ENCODE results near the gene MARCO. TPM values are rescaled to one million over a fixed set of nuclear protein-coding genes. Genes with fewer than 3 reads are reported as not detected.

MARCO gene, protein sequence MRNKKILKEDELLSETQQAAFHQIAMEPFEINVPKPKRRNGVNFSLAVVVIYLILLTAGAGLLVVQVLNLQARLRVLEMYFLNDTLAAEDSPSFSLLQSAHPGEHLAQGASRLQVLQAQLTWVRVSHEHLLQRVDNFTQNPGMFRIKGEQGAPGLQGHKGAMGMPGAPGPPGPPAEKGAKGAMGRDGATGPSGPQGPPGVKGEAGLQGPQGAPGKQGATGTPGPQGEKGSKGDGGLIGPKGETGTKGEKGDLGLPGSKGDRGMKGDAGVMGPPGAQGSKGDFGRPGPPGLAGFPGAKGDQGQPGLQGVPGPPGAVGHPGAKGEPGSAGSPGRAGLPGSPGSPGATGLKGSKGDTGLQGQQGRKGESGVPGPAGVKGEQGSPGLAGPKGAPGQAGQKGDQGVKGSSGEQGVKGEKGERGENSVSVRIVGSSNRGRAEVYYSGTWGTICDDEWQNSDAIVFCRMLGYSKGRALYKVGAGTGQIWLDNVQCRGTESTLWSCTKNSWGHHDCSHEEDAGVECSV
- not detected in 2 replicates for polyA plus RNA-seq (2012; rRNA removed)
- not detected in 2 replicates for polyA plus RNA-seq (2012; cell fraction: cytosol; rRNA removed)
- not detected in 2 replicates for polyA plus RNA-seq (2012; cell fraction: nucleus; rRNA removed)

DNA sequence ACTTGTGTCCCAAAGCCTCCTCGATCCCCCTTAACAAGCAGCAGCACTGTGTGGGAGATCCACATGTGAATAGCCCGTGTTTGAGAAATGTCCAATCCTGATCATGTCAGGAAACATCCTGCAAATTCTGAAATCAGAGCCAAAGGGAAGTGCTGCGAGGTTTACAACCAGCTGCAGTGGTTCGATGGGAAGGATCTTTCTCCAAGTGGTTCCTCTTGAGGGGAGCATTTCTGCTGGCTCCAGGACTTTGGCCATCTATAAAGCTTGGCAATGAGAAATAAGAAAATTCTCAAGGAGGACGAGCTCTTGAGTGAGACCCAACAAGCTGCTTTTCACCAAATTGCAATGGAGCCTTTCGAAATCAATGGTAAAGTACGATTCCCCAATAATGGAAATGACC lies at the start of gene MARCO:
Gene MARCO (plus strand): TSS at position 164 of the 400 bp plus-strand sequence. CDS start 107 bp downstream, at position 271.
- ChIA-PET POLR2A (no interaction called here), CTCF (no interaction called here)
- no peaks in the 10 kb centered on the region for H3F3A ChIP-seq (replicated peaks; ENCODE audit: insufficient read depth)
- no peak within 1 kb of the TSS for H3K27ac ChIP-seq (ENCODE audit: low read depth in 2 of 2, low read length in 1 of 2)
- no peaks in the 10 kb centered on the region for H3K79me2 ChIP-seq (ENCODE audit: insufficient read depth)
- no peaks in the 10 kb centered on the region for H3K4me1 ChIP-seq (ENCODE audit: control insufficient read depth in 1 of 2, insufficient read depth in 2 of 2, low read depth in 1 of 2, low read length in 1 of 2)
- H4K20me1 ChIP-seq (ENCODE audit: insufficient read depth), result no peaks in the 10 kb centered on the region
- H3K4me3 ChIP-seq (ENCODE audit: low read depth in 2 of 2, low read length in 1 of 2), result no peak within 1 kb of the TSS
- 7% methylated on average over 7 of the region's 7 CpGs for WGBS (ENCODE audit: low lambda C conversion rate)
- H3K9me2 ChIP-seq, result no peaks in the 10 kb centered on the region
- H3K27me3 ChIP-seq (ENCODE audit: insufficient read depth), result no peaks in the 10 kb centered on the region; the same call in 1 of the 2 replicates
- H3K36me3 ChIP-seq (replicated peaks in 1 of 2; ENCODE audit: control insufficient read depth in 1 of 2, insufficient read depth in 2 of 2, low read length in 1 of 2), result no peaks in the 10 kb centered on the region
- TF ChIP-seq RXRA (IDR thresholded peaks at IDR 0.05; ENCODE audit: borderline replicate concordance, low read depth) (no peak), POLR2AphosphoS5 (IDR thresholded peaks at IDR 0.05; ENCODE audit: low read depth, low read length) (no peak), RCOR1 (IDR thresholded peaks at IDR 0.05; ENCODE audit: low read length) (no peak), SIN3A (IDR thresholded peaks at IDR 0.05; ENCODE audit: borderline replicate concordance, low read depth, low read length) (no peak), TEAD4 (IDR thresholded peaks at IDR 0.05; ENCODE audit: borderline replicate concordance, insufficient read depth) (no peak), NFIC (IDR thresholded peaks at IDR 0.05; ENCODE audit: borderline replicate concordance) (no peak), GATA2 (CRISPR knock-in tag; IDR thresholded peaks at IDR 0.05) (no peak), JUND (IDR thresholded peaks at IDR 0.05) (no peak), EP300 (IDR thresholded peaks at IDR 0.05; ENCODE audit: borderline replicate concordance in 1 of 2, low read depth in 1 of 2, low read length in 1 of 2) (no peak), EZH2phosphoT487 (IDR thresholded peaks at IDR 0.05; ENCODE audit: borderline replicate concordance, low read depth) (no peak)
- TF ChIP-seq, protein P1, sequence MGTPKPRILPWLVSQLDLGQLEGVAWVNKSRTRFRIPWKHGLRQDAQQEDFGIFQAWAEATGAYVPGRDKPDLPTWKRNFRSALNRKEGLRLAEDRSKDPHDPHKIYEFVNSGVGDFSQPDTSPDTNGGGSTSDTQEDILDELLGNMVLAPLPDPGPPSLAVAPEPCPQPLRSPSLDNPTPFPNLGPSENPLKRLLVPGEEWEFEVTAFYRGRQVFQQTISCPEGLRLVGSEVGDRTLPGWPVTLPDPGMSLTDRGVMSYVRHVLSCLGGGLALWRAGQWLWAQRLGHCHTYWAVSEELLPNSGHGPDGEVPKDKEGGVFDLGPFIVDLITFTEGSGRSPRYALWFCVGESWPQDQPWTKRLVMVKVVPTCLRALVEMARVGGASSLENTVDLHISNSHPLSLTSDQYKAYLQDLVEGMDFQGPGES (IDR thresholded peaks at IDR 0.05; ENCODE audit: low read depth, low read length), result no peak
- TF ChIP-seq, protein P2, sequence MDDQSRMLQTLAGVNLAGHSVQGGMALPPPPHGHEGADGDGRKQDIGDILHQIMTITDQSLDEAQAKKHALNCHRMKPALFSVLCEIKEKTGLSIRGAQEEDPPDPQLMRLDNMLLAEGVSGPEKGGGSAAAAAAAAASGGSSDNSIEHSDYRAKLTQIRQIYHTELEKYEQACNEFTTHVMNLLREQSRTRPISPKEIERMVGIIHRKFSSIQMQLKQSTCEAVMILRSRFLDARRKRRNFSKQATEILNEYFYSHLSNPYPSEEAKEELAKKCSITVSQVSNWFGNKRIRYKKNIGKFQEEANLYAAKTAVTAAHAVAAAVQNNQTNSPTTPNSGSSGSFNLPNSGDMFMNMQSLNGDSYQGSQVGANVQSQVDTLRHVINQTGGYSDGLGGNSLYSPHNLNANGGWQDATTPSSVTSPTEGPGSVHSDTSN (IDR thresholded peaks at IDR 0.05), result no peak
- TF ChIP-seq, protein P3, sequence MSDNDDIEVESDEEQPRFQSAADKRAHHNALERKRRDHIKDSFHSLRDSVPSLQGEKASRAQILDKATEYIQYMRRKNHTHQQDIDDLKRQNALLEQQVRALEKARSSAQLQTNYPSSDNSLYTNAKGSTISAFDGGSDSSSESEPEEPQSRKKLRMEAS (IDR thresholded peaks at IDR 0.05; ENCODE audit: low read depth), result no peak
- TF ChIP-seq, protein P4, sequence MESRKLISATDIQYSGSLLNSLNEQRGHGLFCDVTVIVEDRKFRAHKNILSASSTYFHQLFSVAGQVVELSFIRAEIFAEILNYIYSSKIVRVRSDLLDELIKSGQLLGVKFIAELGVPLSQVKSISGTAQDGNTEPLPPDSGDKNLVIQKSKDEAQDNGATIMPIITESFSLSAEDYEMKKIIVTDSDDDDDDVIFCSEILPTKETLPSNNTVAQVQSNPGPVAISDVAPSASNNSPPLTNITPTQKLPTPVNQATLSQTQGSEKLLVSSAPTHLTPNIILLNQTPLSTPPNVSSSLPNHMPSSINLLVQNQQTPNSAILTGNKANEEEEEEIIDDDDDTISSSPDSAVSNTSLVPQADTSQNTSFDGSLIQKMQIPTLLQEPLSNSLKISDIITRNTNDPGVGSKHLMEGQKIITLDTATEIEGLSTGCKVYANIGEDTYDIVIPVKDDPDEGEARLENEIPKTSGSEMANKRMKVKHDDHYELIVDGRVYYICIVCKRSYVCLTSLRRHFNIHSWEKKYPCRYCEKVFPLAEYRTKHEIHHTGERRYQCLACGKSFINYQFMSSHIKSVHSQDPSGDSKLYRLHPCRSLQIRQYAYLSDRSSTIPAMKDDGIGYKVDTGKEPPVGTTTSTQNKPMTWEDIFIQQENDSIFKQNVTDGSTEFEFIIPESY (IDR thresholded peaks at IDR 0.05; ENCODE audit: borderline replicate concordance, low read depth), result no peak
- TF ChIP-seq, protein P5, sequence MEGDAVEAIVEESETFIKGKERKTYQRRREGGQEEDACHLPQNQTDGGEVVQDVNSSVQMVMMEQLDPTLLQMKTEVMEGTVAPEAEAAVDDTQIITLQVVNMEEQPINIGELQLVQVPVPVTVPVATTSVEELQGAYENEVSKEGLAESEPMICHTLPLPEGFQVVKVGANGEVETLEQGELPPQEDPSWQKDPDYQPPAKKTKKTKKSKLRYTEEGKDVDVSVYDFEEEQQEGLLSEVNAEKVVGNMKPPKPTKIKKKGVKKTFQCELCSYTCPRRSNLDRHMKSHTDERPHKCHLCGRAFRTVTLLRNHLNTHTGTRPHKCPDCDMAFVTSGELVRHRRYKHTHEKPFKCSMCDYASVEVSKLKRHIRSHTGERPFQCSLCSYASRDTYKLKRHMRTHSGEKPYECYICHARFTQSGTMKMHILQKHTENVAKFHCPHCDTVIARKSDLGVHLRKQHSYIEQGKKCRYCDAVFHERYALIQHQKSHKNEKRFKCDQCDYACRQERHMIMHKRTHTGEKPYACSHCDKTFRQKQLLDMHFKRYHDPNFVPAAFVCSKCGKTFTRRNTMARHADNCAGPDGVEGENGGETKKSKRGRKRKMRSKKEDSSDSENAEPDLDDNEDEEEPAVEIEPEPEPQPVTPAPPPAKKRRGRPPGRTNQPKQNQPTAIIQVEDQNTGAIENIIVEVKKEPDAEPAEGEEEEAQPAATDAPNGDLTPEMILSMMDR (IDR thresholded peaks at IDR 0.05), result no peak
- no peak within 1 kb of the TSS for H3K9ac ChIP-seq
- H3K9me3 ChIP-seq, result no peaks in the 10 kb centered on the region
- no peak within 1 kb of the TSS for H2AFZ ChIP-seq (ENCODE audit: low read depth)
- no peak for DNase-seq
- no peak within 1 kb of the TSS for H3K4me2 ChIP-seq

Measured in SK-N-SH (cell line).